D721Med (cell line): Measurements from ENCODE around the gene CENPT.
A peak's percentile ranks its signal among the peaks of the same experiment; 100 is the strongest.

Experiments used
- DNase-seq: peaks from one replicate; pipeline ENCODE4 v3.0.0; 2011; ENCODE audit warnings: low spot score; ENCODE audit not compliant: insufficient read length
- FAIRE-seq: peaks from 2 replicates; lab custom pipeline; 2011; peaks lifted over from hg19 to GRCh38; lab: Jason Lieb, UNC
- TF ChIP-seq, protein P1 (sequence below): IDR thresholded peaks from 2 replicates; pipeline ENCODE4 v1.5.1; 2012; ENCODE audit warnings: mild to moderate bottlenecking, control low read depth; ENCODE audit not compliant: insufficient read depth; ENCODE audit errors: missing control alignments

CENPT gene

DNA sequence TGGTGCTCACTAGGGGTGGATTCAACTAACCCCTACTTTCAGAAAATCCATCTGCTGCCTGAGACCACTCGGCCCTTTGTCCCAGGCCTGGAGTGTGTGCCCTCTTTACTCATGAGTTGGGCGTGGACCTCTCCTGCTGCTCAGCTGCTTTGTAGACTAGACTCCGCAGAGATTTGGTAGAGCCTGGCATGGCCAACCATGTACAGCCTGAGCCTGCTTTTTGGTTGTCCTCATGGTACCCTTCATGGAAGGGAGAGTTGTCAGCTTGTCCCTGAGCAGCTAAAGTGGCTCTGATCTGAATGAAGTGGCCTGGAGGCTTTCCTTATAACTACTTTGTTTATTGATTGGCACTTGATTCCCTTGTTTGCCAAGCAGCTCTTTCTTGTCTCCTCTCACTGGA, 26.9 kb upstream of the CENPT start:
- no peak for DNase-seq
- no peak for FAIRE-seq
- TF ChIP-seq, protein P1, sequence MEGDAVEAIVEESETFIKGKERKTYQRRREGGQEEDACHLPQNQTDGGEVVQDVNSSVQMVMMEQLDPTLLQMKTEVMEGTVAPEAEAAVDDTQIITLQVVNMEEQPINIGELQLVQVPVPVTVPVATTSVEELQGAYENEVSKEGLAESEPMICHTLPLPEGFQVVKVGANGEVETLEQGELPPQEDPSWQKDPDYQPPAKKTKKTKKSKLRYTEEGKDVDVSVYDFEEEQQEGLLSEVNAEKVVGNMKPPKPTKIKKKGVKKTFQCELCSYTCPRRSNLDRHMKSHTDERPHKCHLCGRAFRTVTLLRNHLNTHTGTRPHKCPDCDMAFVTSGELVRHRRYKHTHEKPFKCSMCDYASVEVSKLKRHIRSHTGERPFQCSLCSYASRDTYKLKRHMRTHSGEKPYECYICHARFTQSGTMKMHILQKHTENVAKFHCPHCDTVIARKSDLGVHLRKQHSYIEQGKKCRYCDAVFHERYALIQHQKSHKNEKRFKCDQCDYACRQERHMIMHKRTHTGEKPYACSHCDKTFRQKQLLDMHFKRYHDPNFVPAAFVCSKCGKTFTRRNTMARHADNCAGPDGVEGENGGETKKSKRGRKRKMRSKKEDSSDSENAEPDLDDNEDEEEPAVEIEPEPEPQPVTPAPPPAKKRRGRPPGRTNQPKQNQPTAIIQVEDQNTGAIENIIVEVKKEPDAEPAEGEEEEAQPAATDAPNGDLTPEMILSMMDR, result no peak

DNA sequence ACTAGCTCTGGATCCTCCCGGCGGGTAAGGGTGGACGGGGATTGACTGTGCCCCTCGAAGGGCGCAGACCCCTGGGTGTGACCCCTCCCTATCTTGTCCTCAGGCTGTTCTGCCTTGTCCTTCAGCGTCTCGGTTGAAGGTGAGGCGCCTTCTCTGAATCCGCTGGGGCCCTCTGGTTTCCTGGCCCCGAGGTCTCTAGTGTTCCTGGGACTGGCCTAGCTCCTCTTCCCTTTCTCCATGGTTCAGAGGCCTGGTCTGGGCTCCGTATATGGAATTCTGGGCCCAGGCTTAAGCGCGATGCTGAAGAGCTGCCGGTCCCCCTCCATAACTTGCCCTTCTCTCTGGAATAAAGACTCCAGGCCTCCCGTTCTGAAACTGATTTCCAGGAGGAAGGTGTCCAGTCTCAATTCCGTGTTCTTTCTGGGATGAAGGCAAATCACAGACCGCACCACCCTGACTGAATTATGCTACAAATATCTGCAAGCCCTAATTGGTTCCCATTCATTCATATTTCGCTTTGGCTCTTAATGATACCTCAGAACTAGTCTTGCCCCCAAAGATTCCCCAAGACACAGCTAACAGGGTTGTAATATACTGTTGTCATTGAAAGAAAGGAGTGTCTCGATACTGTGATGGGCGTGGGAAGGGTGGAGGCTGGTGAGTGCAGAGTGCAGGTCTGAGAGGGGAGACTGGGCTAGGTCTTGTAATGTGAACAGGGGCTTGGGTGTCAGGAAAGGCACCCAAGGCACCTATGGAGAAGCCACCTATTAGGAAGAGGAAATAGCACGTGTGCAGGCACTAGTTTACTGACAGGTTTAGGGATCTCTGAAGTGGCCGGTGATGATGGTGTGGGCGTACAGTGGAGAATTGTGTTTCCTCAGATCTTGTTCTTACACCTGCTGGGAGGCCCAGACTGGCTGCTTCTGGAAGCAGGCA, 26.2 kb upstream of the CENPT start:
- no peak for DNase-seq
- TF ChIP-seq, protein P1, result no peak

DNA sequence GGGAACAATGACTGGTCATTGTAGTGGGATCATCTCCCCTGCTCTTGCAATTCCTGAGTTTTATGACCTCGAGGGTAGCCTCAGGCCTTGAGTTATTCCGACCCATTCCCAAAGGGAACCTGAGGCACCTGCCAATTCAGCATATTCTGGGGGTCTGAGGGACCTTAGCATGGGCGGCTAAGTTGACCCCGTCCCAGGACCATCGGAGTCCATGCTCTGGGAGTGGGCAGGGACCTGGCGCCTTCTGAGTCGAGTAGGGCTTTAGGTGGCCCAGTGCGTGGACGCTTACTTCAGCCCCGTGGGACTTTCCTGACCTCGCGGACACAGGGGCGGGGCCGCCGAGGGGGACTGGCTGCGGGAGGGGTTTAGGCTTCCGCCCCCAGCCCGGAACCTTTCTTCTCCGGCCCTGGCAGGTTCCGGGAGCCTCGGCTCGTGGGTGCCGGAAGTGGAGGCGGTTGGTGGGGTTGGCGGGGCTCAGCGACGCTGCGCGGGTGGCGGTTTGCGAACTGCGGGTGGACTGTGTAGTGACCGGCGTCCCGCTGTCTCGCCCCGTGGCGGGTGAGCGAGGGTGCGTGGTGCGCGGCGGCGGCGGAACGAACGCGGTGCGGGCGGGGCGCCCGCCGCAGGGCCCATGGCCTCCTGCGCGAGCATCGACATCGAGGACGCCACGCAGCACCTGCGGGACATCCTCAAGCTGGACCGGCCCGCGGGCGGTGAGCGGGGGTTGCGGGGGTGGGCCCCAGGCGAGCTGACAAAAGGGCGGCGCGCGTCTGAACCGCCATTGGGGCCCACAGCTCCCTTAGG, 25.3 kb upstream of the CENPT start, which contains the start of gene EDC4:
Gene EDC4 (plus strand): TSS at position 422 of the 804 bp plus-strand sequence. CDS start 210 bp downstream, at position 632.
- TF ChIP-seq, protein P1, result no peak
- peak; percentile 57 for DNase-seq
- FAIRE-seq, result no peak

More for the DNA sequence above, 26.2 kb upstream of the CENPT start:
- FAIRE-seq, result no peak

DNA sequence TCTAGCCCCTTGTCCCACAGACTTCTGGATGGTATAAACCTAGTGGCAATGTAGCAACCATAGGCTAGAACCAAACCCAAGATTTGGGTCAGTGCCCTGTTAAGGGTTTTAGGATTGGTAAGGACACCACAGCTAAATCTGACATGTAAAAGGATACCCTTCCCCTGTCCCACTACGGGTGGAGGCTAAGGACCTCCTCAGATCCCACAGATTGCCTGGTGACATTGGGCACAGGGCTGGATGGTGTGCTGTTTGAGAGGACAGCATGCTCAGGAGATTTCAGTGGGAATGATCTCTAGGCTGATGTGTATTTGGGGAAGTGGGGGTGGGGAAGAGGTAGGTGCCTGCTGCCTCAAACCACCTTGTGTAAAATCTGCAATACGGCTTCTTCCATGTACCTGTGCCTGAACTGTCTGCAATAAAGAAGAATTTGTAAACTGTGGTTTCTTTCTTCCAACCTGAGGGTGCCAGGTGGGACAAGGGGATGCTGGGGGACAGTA, 24.7 kb upstream of the CENPT start:
- DNase-seq (no peak), FAIRE-seq (no peak)
- TF ChIP-seq, protein P1, result no peak

DNA sequence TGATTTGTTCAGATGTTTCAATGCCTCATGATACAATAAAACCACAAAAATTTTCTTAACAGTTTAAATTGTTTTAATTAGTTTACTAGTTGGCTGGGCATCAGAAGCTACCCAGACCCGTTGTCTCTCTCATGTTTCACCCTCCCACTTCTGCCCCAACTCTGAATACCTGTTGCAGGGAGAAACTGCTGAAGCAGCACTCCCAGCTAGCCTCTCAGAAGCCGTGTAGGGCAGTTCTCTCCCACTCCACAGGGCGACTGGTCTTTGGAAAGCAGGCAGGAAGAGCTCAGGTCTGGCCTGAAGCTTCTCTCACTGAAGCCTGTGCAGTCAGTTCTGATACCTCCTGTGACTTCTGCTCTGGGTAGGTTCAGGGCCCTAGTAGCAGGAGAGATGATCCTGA, 23.8 kb upstream of the CENPT start:
- TF ChIP-seq, protein P1, result no peak
- DNase-seq (no peak), FAIRE-seq (no peak)

DNA sequence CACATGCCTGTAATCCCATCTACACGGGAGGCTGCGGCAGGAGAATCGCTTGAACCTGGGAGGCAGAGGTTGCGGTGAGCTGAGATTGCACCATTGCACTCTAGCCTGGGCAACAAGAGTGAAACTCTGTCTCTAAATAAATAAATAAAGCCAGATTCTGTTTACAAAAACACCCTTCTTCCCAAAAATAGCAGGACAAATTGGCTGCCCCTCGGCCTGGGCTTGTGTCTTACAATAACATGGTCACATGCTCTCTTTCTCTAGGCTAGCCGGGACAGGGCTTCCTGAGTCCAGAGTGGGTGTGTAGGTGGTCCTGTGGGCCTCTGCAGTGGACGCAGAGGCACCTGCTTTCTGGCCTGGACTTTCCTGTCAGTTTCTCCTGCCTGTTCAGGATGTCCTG, 22.2 kb upstream of the CENPT start:
- TF ChIP-seq, protein P1, result no peak
- DNase-seq (no peak), FAIRE-seq (no peak)
